ENCODE measurements around the gene KIAA1671. TPM values are rescaled to one million over a fixed set of nuclear protein-coding genes. Genes with fewer than 3 reads are reported as not detected.

Gene KIAA1671
- total RNA-seq, 1 donor from 2014 or later, result 14.5 TPM

- Mint-ChIP-seq H3K9me3 (no peaks in the 10 kb centered on the region), H3K4me3 (no peak overlapping the region), H3K36me3 (ENCODE audit: low read depth) (no peaks in the 10 kb centered on the region), H3K27ac (ENCODE audit: unreplicated experiment) (no peak overlapping the region), H3K4me1 (peaks cover 3% of the 10 kb centered on the region), H3K27me3 (ENCODE audit: low read depth) (no peaks in the 10 kb centered on the region)
- TF ChIP-seq, protein P1, sequence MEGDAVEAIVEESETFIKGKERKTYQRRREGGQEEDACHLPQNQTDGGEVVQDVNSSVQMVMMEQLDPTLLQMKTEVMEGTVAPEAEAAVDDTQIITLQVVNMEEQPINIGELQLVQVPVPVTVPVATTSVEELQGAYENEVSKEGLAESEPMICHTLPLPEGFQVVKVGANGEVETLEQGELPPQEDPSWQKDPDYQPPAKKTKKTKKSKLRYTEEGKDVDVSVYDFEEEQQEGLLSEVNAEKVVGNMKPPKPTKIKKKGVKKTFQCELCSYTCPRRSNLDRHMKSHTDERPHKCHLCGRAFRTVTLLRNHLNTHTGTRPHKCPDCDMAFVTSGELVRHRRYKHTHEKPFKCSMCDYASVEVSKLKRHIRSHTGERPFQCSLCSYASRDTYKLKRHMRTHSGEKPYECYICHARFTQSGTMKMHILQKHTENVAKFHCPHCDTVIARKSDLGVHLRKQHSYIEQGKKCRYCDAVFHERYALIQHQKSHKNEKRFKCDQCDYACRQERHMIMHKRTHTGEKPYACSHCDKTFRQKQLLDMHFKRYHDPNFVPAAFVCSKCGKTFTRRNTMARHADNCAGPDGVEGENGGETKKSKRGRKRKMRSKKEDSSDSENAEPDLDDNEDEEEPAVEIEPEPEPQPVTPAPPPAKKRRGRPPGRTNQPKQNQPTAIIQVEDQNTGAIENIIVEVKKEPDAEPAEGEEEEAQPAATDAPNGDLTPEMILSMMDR (conservative IDR thresholded peaks at IDR 0.05), result no peak
- no peak for DNase-seq (ENCODE audit: low read depth, low spot score)
These were observed 134.4 kb downstream of the KIAA1671 start for GRCh38 chr22:25086902-25087282.

GRCh38 chr22:25090225-25090890, 137.8 kb downstream of the KIAA1671 start:
- no peak for DNase-seq (ENCODE audit: low read depth, low spot score)
- no peak overlapping the region for H3K4me3 Mint-ChIP-seq
- no peaks in the 10 kb centered on the region for H3K4me1 Mint-ChIP-seq
- peak overlapping the region; percentile 12 for H3K27ac Mint-ChIP-seq (ENCODE audit: unreplicated experiment)
- TF ChIP-seq, protein P1 (conservative IDR thresholded peaks at IDR 0.05), result no peak
- no peaks in the 10 kb centered on the region for H3K9me3 Mint-ChIP-seq
- no peaks in the 10 kb centered on the region for H3K36me3 Mint-ChIP-seq (ENCODE audit: low read depth)
- no peaks in the 10 kb centered on the region for H3K27me3 Mint-ChIP-seq (ENCODE audit: low read depth)

- H3K36me3 Mint-ChIP-seq (ENCODE audit: low read depth), result no peaks in the 10 kb centered on the region
- no peaks in the 10 kb centered on the region for H3K27me3 Mint-ChIP-seq (ENCODE audit: low read depth)
- DNase-seq (ENCODE audit: low read depth, low spot score), result no peak
- H3K27ac Mint-ChIP-seq (ENCODE audit: unreplicated experiment), result no peak overlapping the region
- TF ChIP-seq, protein P1 (conservative IDR thresholded peaks at IDR 0.05), result no peak
- peaks cover under 1% of the 10 kb centered on the region for H3K4me1 Mint-ChIP-seq
- no peaks in the 10 kb centered on the region for H3K9me3 Mint-ChIP-seq
- no peak overlapping the region for H3K4me3 Mint-ChIP-seq
These were observed 138.9 kb downstream of the KIAA1671 start for GRCh38 chr22:25091458-25091857.

DNA sequence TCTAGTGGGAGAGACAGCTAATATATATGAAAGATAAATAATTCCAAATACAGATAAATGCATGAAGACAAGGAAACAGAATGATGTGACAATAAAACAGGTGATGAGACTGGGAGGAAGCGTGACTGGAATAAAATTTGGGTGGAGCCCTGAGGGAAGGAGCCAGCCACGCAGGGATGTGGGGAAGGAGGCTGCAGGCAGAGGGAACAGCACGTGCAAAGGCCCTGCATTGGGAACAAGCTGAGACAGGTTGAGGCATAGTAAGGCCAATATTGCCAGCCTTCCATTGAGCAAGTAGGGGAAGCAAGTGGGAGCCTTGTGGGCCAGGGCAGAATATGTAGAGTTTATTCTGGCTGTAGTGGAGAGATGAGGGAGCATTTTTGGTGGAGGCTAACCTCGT, 139.6 kb downstream of the KIAA1671 start:
- peaks cover 6% of the 10 kb centered on the region for H3K4me1 Mint-ChIP-seq
- TF ChIP-seq, protein P1 (conservative IDR thresholded peaks at IDR 0.05), result no peak
- H3K27me3 Mint-ChIP-seq (ENCODE audit: low read depth), result no peaks in the 10 kb centered on the region
- DNase-seq (ENCODE audit: low read depth, low spot score), result no peak
- H3K27ac Mint-ChIP-seq (ENCODE audit: unreplicated experiment), result no peak overlapping the region
- H3K4me3 Mint-ChIP-seq, result no peak overlapping the region
- no peaks in the 10 kb centered on the region for H3K36me3 Mint-ChIP-seq (ENCODE audit: low read depth)
- no peaks in the 10 kb centered on the region for H3K9me3 Mint-ChIP-seq

DNA sequence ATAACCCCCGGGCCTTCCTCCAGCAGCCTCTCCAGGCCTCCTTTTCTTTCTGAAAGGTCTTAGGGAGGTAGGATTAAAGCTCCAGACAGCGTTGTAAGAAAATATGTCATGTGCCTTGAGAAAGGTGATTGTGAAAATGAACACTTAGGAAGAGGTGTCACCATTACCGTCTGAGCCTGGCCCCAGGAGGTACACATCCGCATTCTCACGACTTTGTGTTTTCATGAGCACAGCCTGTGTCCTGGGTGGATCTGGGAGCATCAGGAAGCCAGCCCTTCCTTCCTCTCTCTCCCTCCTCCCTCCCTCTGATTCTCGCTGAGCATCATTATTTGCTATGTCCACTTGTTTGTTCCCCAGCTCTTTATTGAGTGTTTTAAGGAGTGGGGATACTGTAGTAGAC, 142.1 kb downstream of the KIAA1671 start:
- H3K36me3 Mint-ChIP-seq (ENCODE audit: low read depth), result no peaks in the 10 kb centered on the region
- peaks cover 6% of the 10 kb centered on the region for H3K4me1 Mint-ChIP-seq

More for the DNA sequence above, 142.1 kb downstream of the KIAA1671 start:
- TF ChIP-seq, protein P1 (conservative IDR thresholded peaks at IDR 0.05), result no peak
- no peaks in the 10 kb centered on the region for H3K27me3 Mint-ChIP-seq (ENCODE audit: low read depth)
- H3K4me3 Mint-ChIP-seq, result no peak overlapping the region
- no peaks in the 10 kb centered on the region for H3K9me3 Mint-ChIP-seq
- no peak overlapping the region for H3K27ac Mint-ChIP-seq (ENCODE audit: unreplicated experiment)
- DNase-seq (ENCODE audit: low read depth, low spot score), result no peak

Measured in neural crest cell (in vitro differentiated cells).